ENCODE data around the gene SMARCC2. TPM values are rescaled to one million over a fixed set of nuclear protein-coding genes. Genes with fewer than 3 reads are reported as not detected.

SMARCC2 gene
- total and polyA plus RNA-seq, 2 of the 13 experiments (the other 11 are each of a cell fraction or from before 2014, with no cell fraction given) = 21.3 to 24.1 TPM

- peak; percentile 69; the same call in 1 of the 2 replicates for TF ChIP-seq DZIP1 (CRISPR knock-in tag; IDR thresholded peaks at IDR 0.05)
These were observed 823 bp upstream of the SMARCC2 start (continued) for GRCh38 chr12:56189918-56190694.

- Histone ChIP-seq H3K9me3 (ENCODE audit: low read length) (no peaks in the 10 kb centered on the region), H3K9ac (ENCODE audit: insufficient read depth, low read depth, low read length) (peak overlapping the region; percentile 59), H3K4me3 (replicated peaks in 1 of 3; ENCODE audit: insufficient read depth in 1 of 3, low read depth in 2 of 3, low read length in 3 of 3) (peak overlapping the region; percentile 76 to 94 (median 89)), H3K79me2 (ENCODE audit: insufficient read depth, low read length) (peaks cover 19% of the 10 kb centered on the region), H3K27me3 (ENCODE audit: control insufficient read depth in 1 of 2, insufficient read depth in 2 of 2, low read length in 2 of 2) (no peaks in the 10 kb centered on the region; a peak in 1 of 5 replicates), H3K36me3 (replicated peaks in 1 of 2; ENCODE audit: control insufficient read depth in 1 of 2, insufficient read depth in 2 of 2, low read length in 2 of 2) (peaks cover 4 to 22% of the 10 kb centered on the region in 2 experiments), H4K20me1 (ENCODE audit: insufficient read depth, low read length) (no peaks in the 10 kb centered on the region), H2AFZ (ENCODE audit: low read length) (no peak overlapping the region), H3K4me2 (ENCODE audit: low read depth, low read length) (peak overlapping the region; percentile 82), H3K27ac (ENCODE audit: extremely low read length, insufficient read depth, low read length) (peak overlapping the region; percentile 69), H3K4me1 (ENCODE audit: insufficient read depth, low read length) (peaks cover 34% of the 10 kb centered on the region)
- ChIA-PET CTCF (ENCODE audit: low intra/inter-chr PET ratio, low total read pairs) (interaction anchor here (0.8 to 2.7 kb wide), 5 partner anchors 31 to 450 kb away, joined by 3 to 49 read pairs (median 3); partner anchors contain the start of genes ERBB3, ESYT1, MYL6 and ZC3H10), POLR2A (interaction anchor here (1.0 to 3.6 kb wide), 14 partner anchors 10 to 172 kb away, joined by 3 to 48 read pairs (median 6); partner anchors contain the start of genes COQ10A, ESYT1, MYL6 and RNF41)
- 0% methylated on average over 6 of the region's 17 CpGs for WGBS (ENCODE audit: low lambda C conversion rate)
- intact Hi-C loops (cut with micrococcal nuclease; ENCODE audit: unreplicated experiment) = loop anchor here (1.0 to 2.0 kb wide), 2 partner anchors 62 to 69 kb away; no protein-coding TSS in a partner anchor
- FAIRE-seq = no peak
- in situ Hi-C loops (cut with HindIII; ENCODE audit: extremely low pct_ligation_motif_present, low pct_unique_long_range_greater_than_20kb) = loop anchor here (5.0 kb wide), 1 partner anchor 61 kb away; the partner anchor contains the start of gene ESYT1
- ATAC-seq = peak; percentile 37
- DNase-seq (ENCODE audit: low spot score) = no peak
- no TSS peak for BruUV-seq (replicated peaks)
- TF ChIP-seq LBX2 (CRISPR knock-in tag; IDR thresholded peaks at IDR 0.05; ENCODE audit: borderline replicate concordance) = no peak
- TF ChIP-seq AGO1 (IDR thresholded peaks at IDR 0.05; ENCODE audit: low read depth, low read length, poor library complexity, severe bottlenecking) = no peak
- TF ChIP-seq ZMYM2 (CRISPR knock-in tag; IDR thresholded peaks at IDR 0.05) = no peak
- TF ChIP-seq ZNF383 (CRISPR knock-in tag; IDR thresholded peaks at IDR 0.05; ENCODE audit: borderline replicate concordance) = no peak
- no peak for TF ChIP-seq FOXA1 (IDR thresholded peaks at IDR 0.05)
- TF ChIP-seq FOXA1 (CRISPR knock-in tag; IDR thresholded peaks at IDR 0.05) = peak; percentile 38; the same call in 1 of the 2 replicates
- TF ChIP-seq HOXA3 (CRISPR knock-in tag; IDR thresholded peaks at IDR 0.05) = 0 out of 2 replicates have a peak, but pooled peaks have one; percentile 3
- TF ChIP-seq ZMAT3 (CRISPR knock-in tag; conservative IDR thresholded peaks at IDR 0.05) = 0 out of 2 replicates have a peak, but pooled peaks have one; percentile 2
- TF ChIP-seq GABPB1 (CRISPR knock-in tag; IDR thresholded peaks at IDR 0.05) = peak; percentile 34; the same call in 1 of the 2 replicates
- no peak for TF ChIP-seq PREB (CRISPR knock-in tag; IDR thresholded peaks at IDR 0.05)
- TF ChIP-seq ARID2 (CRISPR knock-in tag; IDR thresholded peaks at IDR 0.05; ENCODE audit: borderline replicate concordance) = peak; percentile 59; the same call in 1 of the 2 replicates
- peak; percentile 2; the same call in 1 of the 2 replicates for TF ChIP-seq ZFY (CRISPR knock-in tag; IDR thresholded peaks at IDR 0.05)
These were observed 545 bp downstream of the SMARCC2 start for GRCh38 chr12:56188778-56189098.
